HG02870 (cell line): Measurements from ENCODE around the gene USP53.
A peak's percentile ranks its signal among the peaks of the same experiment; 100 is the strongest.
"Not testable (repeated sequence)": the region's sequence is repeated elsewhere in the genome, so short reads cannot be mapped to it uniquely, and the experiment has no call there.

Source experiments
- ATAC-seq: cut with Tn5 transposase; IDR thresholded peaks from one replicate; pipeline ENCODE4 v1.9.1; 2021; ENCODE audit warnings: mild to moderate bottlenecking, moderate library complexity; ENCODE audit not compliant: unreplicated experiment

The USP53 gene

DNA sequence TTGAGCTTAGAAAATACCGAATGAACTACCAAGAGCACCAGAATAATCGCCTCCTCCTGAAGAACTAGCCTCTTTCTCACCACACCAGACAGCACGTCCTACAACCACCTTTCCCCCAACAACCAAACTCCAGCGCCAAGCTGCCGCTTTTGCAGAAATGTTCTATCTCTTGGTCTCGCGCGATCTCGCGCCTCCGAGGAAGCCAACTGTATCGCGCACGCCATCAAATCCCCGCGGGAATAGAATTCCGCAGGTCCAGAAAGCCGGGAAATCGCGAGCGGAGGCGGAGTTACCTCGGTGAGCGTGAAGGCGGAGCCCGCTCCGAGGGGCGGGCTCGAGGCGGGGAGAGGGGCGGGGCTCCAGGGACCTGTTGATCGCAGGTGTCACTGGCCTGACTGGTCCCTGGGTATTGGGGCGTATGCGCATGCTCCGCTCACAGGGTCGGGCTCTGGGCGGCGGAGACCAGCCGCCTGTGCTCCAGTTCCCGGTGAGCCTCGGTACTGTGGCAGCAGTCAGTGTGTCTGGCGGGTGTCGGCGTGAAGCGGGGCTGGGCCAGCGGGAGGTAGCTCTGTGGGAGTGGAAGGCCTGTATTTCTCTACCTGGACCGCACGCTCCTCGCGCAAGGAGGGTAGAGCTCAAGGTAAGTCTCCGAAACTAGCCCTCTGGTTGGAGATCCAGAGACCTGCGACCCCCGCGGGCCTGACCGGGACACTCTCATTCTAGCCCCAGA is at the start of gene USP53:
TSS of gene USP53 (plus strand) at position 480 of the 730 bp plus-strand sequence. CDS start 27,047 bp downstream, outside the sequence.
- ATAC-seq, result peak; percentile 88

DNA sequence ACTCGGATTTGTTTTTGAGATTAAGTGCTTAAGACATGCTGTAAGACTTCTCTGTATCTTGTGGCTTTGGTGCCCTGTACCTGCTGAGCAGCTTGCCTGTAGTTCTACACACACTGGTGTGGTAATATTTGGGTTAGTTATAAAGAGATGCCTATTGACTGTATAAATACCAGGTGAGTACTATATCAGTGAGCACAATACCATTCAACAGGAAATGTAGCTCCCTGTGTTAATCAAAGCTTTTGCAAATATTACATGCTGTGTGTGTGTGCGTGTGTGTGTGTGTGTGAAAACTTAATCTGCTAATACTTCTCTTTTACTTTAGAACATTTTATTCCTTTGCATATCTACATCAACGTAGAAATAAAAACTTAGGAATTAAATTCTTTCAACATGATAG is 46.7 kb upstream of the USP53 start:
- no peak for ATAC-seq

DNA sequence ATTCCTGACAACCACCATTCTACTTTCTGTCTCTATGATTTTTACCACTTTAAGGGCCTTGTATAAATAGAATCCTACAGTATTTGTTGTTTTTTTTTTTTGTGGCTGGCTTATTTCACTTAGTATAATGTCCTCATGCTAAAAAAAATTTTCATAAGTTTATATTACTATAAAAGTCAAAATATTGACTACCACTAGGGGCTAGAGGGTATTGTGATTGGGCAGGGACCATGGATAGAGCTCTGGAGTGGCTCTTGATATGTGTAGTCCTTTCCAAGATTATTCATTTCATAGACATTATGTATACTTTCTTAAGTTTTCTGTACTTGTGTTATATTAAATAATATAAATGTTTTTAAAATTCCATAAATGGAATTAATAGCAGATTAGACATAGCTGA is 42.3 kb upstream of the USP53 start:
- ATAC-seq, result no peak

DNA sequence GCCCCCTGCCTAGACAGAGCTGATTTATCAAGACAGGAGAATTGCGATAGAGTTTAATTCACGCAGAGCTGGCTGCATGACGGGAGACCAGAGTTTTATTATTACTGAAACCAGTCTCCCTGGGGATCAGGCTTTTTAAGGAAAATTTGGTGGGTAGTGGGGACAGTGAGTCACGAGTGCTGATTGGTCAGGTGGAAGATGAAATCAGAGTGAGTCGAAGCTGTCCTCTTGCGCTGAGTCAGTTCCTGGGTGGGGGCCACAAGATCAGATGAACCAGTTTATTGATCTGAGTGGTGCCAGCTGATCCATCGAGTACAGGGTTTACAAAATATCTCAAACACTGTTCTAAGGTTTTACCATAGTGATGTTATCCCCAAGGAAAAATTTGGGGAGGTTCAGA is 40.3 kb upstream of the USP53 start:
- ATAC-seq, result no peak

DNA sequence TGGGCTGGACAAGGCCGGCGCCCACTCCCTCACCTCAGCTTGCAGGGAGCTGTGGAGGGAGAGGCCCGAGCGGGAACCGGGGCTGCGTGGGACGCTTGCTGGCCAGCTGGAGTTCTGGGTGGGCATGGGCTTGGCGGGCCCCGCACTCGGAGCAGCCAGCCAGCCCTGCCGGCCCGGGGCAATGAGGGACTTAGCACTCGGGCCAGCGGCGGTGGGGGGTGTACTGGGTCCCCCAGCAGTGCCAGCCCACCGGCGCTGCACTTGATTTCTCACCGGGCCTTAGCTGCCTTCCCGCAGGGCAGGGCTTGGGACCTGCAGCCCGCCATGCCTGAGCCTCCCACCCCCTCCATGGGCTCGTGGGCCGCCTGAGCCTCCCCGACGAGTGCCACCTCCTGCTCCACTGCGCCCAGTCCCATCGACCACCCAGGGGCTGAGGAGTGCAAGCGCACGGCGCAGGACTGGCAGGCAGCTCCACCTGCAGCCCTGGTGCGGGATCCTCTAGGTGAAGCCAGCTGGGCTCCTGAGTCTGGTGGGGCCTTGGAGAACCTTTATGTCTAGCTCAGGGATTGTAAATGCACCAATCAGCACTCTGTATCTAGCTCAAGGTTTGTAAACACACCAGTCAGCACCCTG is 38.7 kb upstream of the USP53 start:
- ATAC-seq, result not testable (repeated sequence)

DNA sequence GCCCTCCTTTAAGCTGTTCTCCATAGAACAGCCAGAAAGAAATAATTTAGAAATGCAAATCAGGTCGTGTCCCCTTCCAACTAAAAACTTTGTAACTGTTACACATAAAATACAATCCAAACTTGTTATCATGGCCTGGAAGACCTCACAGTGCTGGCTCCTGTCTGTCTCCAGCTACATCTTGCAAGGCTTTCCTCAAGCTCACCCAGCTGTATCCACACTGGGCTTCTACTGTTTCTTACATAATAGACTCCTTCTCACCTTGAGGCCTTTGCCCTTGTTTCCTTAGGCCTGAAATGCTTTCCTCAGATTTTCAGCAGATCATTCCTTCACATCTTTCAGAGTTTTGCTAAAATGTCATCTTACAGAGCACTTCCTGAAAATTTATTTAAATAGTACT is 33.5 kb upstream of the USP53 start:
- ATAC-seq, result no peak

GRCh38 chr4:119184128-119184527 is 28.4 kb upstream of the USP53 start:
- no peak for ATAC-seq

DNA sequence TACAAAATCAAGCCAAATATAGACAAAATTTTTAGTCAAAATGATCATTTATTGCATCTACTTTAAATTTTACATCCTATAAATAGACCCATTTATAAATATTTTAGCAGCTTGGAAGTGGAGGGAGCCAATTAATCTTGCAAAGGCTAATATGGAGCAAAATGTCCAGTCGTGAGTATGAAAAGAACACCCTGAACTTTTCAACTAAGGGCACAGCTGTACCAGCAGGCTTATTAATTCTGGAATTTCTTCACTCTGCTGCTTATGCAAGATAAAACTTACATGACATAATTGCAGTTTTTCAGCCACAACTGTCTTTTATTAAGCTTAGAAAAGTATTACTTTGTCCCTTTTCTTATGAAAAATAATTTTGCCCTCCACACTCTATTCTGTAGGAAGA is 22.9 kb upstream of the USP53 start:
- no peak for ATAC-seq

DNA sequence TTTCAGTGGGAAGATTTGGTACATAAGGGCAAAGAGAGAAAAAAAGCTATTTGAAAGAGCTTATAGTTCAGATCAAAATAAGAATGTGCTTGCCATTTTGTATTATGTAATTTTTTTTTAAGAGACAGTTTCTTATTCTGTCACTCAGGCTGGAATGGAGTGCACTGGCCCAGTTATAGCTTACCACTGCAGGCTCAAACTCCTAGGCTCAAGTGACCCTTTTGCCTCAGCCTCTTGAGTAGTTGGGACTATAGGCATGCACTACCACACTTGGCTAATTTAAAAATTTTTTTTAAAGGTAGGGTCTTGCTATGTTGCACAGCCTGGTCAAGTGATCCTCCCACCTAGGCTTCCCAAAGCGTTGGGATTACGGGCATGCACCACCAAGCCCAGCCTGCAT is 22.2 kb upstream of the USP53 start:
- no peak for ATAC-seq

DNA sequence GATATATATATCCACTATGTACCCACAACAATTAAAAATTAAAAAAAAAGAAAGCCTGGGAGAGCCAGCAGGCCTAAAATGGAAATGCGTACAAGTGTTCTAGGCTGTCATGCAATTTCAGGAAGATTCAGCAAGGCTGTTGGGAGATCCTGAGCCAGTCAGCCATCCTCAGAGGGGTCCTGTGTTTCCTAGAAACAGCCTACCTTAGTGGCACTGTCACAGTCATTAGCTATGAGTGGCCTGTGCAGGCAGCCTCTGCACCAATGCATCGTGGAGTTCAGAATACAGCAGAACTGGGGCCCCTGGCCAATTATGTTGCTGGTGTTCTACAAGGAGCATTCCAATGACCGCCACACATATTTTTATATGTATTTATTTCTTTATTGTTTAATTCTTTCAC is 21.0 kb upstream of the USP53 start:
- ATAC-seq, result no peak

- no peak for ATAC-seq
Observed at GRCh38 chr4:119197772-119198212, 14.7 kb upstream of the USP53 start.

- ATAC-seq, result no peak
Observed at GRCh38 chr4:119204916-119205315, 7.6 kb upstream of the USP53 start.

DNA sequence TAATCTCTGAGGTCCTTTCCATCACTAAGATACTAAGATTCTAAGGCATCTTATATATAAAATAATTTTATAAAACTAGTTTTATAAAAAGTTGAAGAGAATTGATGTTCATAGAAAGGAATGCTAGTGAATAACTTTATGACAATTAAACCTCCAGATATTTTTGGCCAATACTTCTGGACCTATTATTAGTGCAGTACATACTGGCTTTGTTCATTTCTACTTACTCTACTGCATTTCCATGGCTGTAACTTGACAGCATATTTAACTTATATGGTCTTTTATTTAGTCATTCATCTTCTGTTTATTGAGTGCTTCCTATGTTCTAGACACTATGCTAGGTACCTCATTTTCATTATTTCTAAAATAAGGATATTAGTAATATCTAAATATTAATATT is 6.8 kb upstream of the USP53 start:
- ATAC-seq, result no peak

- ATAC-seq, result no peak
Observed at GRCh38 chr4:119206178-119206577, 6.3 kb upstream of the USP53 start.

GRCh38 chr4:119207051-119207450 is 5.5 kb upstream of the USP53 start:
- no peak for ATAC-seq

- peak; percentile 17 for ATAC-seq
Observed at GRCh38 chr4:119209077-119209476, 3.4 kb upstream of the USP53 start.

DNA sequence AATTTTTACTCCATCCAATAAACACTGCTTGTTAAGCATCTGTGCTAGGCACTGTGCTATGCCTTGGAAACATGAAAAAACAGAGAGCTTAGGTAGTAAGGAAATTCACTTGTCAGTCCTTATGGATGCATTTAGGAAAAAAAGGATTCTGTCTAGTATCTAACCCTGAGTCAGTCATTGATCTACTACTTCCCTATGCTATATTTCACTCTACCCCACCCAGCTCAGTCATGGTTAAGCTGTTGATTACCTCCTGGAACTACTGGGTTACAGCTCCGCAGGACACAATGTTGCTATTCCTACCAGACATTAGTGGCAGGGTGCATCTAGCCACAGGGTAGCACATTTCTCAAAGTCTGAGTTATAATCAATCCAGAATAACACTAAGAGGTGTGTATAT is 2.9 kb upstream of the USP53 start:
- ATAC-seq, result no peak

DNA sequence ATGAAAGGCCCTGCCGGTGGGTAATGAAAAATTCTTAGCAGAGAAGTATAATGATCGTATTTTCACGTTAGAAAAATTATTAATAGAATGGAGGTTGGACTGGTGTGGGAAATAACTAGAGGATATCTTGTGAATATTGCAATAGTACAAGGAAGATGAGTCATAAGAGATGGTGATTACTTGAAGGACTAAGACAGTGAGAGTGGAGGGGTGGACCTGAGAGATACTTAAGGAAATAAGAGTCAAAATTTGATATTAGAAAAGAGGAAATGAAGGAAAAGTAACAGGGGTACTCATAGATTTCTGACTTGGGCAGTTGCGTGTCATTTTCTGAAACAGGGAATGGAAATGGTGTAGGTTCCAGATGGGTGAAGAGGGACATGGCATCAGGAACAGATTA is 1.7 kb upstream of the USP53 start:
- ATAC-seq, result no peak

GRCh38 chr4:119211867-119212233 is 663 bp upstream of the USP53 start:
- ATAC-seq, result peak; percentile 6

GRCh38 chr4:119212964-119213606 is 572 bp downstream of the USP53 start:
- peak; percentile 58 for ATAC-seq

- ATAC-seq, result no peak
Observed at GRCh38 chr4:119218093-119218492, 5.6 kb downstream of the USP53 start.

GRCh38 chr4:119221412-119221811 is 8.9 kb downstream of the USP53 start:
- ATAC-seq, result no peak
